Type B pancreatic cell (in vitro differentiated cells): ENCODE measurements around the gene MAN1A2. TPM values are rescaled to one million over a fixed set of nuclear protein-coding genes. Genes with fewer than 3 reads are reported as not detected.
"Not testable (repeated sequence)": the region's sequence is repeated elsewhere in the genome, so short reads cannot be mapped to it uniquely, and the experiment has no call there.

Experiments
- DNase-seq: peaks from one replicate; pipeline ENCODE4 v3.0.0; 2021; ENCODE audit warnings: mixed read lengths; ENCODE audit not compliant: unreplicated experiment; ENCODE audit errors: extremely low spot score
- H3K27ac Mint-ChIP-seq: 2 replicates; pipeline ENCODE4 v1.8.0; 2021; ENCODE audit warnings: mild to moderate bottlenecking, mixed read lengths
- H3K27me3 Mint-ChIP-seq: 2 replicates; pipeline ENCODE4 v1.8.0; 2021; ENCODE audit warnings: mixed read lengths
- H3K36me3 Mint-ChIP-seq: 2 replicates; pipeline ENCODE4 v1.8.0; 2021; ENCODE audit warnings: mixed read lengths
- H3K4me1 Mint-ChIP-seq: one replicate; pipeline ENCODE4 v1.8.0; 2021; ENCODE audit warnings: mixed read lengths; ENCODE audit not compliant: unreplicated experiment
- H3K4me3 Mint-ChIP-seq: 2 replicates; pipeline ENCODE4 v1.8.0; 2021; ENCODE audit warnings: mild to moderate bottlenecking, mixed read lengths
- H3K9me3 Mint-ChIP-seq: 2 replicates; pipeline ENCODE4 v1.8.0; 2021; ENCODE audit warnings: mixed read lengths
- CTCF ChIP-seq: fragments of 200-600 bp; sonication (generic); conservative IDR thresholded peaks from 2 replicates; pipeline ENCODE4 v1.5.0; 2021; ENCODE audit warnings: antibody characterized with exemption, mild to moderate bottlenecking
- total RNA-seq: library from RNA; stranded (reverse); gene quantifications from 2 replicates; pipeline ENCODE4 v1.2.1, GENCODE V29; 2021; ENCODE audit warnings: low replicate concordance

MAN1A2 gene
- total RNA-seq, 1 donor from 2014 or later: 56.1 TPM

GRCh38 chr1:117467336-117467735 lies 100.1 kb downstream of the MAN1A2 start:
- TF ChIP-seq CTCF: no peak
- Mint-ChIP-seq H3K4me1 (no peaks in the 10 kb centered on the region), H3K9me3 (no peaks in the 10 kb centered on the region), H3K27me3 (no peaks in the 10 kb centered on the region), H3K27ac (no peak overlapping the region), H3K36me3 (peaks cover 24% of the 10 kb centered on the region), H3K4me3 (no peak overlapping the region)
- no peak for DNase-seq

DNA sequence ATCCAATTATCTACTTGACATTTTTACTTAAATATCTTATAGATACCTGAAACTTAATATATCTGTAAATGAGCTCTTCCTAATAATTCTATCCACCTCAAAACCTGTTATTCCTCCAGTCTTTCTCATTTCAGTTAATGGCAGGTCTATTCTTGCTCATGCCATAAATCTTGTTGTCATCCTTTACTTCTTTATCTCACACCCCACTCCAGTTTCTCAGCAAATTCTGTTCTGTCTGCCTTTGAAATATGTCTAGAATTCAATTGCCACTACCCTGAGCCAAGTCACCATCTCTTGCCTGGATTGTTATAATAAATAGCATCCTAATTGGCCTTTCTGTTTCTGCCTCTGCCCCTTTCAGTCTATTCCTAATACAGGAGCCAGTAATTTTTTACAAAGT lies 105.8 kb downstream of the MAN1A2 start:
- Mint-ChIP-seq H3K27ac (peak overlapping the region; percentile 8), H3K4me3 (peak overlapping the region; percentile 6), H3K4me1 (no peaks in the 10 kb centered on the region), H3K36me3 (peaks cover 38% of the 10 kb centered on the region), H3K27me3 (no peaks in the 10 kb centered on the region), H3K9me3 (no peaks in the 10 kb centered on the region)
- no peak for DNase-seq
- TF ChIP-seq CTCF: no peak

- H3K4me1 Mint-ChIP-seq, DNase-seq, H3K27me3 Mint-ChIP-seq, H3K9me3 Mint-ChIP-seq, H3K4me3 Mint-ChIP-seq, H3K27ac Mint-ChIP-seq: not testable (repeated sequence)
- H3K36me3 Mint-ChIP-seq: peaks cover 39% of the 10 kb centered on the region
These were observed 108.2 kb downstream of the MAN1A2 start for GRCh38 chr1:117475495-117475894.

DNA sequence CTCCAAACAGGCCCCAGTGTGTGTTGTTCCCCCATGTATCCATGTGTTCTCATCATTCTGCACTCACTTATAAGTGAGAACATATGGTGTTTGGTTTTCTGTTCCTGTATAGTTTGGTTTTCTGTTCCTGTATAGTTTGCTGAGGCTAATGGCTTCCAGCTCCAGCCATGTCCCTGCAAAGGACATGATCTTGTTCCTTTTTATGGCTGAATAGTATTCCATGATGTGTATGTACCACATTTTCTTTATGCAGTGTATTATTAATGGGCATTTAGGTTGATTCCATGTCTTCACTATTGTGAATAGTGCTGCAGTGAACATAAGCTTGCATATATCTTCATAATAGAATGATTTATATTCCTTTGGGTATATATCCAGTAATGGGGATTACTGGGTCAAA lies 111.8 kb downstream of the MAN1A2 start:
- Mint-ChIP-seq H3K36me3 (peaks cover 50% of the 10 kb centered on the region), H3K4me1 (no peaks in the 10 kb centered on the region), H3K27me3 (no peaks in the 10 kb centered on the region), H3K4me3 (no peak overlapping the region), H3K27ac (no peak overlapping the region), H3K9me3 (no peaks in the 10 kb centered on the region)
- no peak for DNase-seq
- no peak for TF ChIP-seq CTCF

- Mint-ChIP-seq H3K9me3 (no peaks in the 10 kb centered on the region), H3K27me3 (no peaks in the 10 kb centered on the region), H3K27ac (no peak overlapping the region), H3K4me3 (no peak overlapping the region), H3K4me1 (no peaks in the 10 kb centered on the region), H3K36me3 (peaks cover 37% of the 10 kb centered on the region)
- TF ChIP-seq CTCF: no peak
- no peak for DNase-seq
These were observed 114.2 kb downstream of the MAN1A2 start for GRCh38 chr1:117481410-117481809.

- no peak for TF ChIP-seq CTCF
These were observed 126.7 kb downstream of the MAN1A2 start for GRCh38 chr1:117493906-117494305.

More at GRCh38 chr1:117493906-117494305, 126.7 kb downstream of the MAN1A2 start:
- Mint-ChIP-seq H3K27me3 (no peaks in the 10 kb centered on the region), H3K27ac (no peak overlapping the region), H3K36me3 (peaks cover 4% of the 10 kb centered on the region), H3K4me3 (no peak overlapping the region), H3K4me1 (no peaks in the 10 kb centered on the region), H3K9me3 (no peaks in the 10 kb centered on the region)
- DNase-seq: no peak
